Right hindlimb (tissue), 1 donor: Measurements from ENCODE around the gene RAB24.

Source experiments
- DNase-seq: peaks from one replicate; pipeline ENCODE4 v3.0.0-alpha.2; 2018

Gene RAB24

GRCh38 chr5:177332896-177333260, 29.4 kb upstream of the RAB24 start:
- no peak for DNase-seq

GRCh38 chr5:177332031-177332895, 28.7 kb upstream of the RAB24 start:
- no peak for DNase-seq

GRCh38 chr5:177330991-177331842, 27.7 kb upstream of the RAB24 start:
- no peak for DNase-seq

- no peak for DNase-seq
Measured at GRCh38 chr5:177329883-177330282, 26.4 kb upstream of the RAB24 start.

- no peak for DNase-seq
Measured at GRCh38 chr5:177328545-177329231, 25.2 kb upstream of the RAB24 start.

- DNase-seq = peak; percentile 66
Measured at GRCh38 chr5:177327539-177328522, 24.3 kb upstream of the RAB24 start.

- no peak for DNase-seq
Measured at GRCh38 chr5:177325868-177326381, 22.4 kb upstream of the RAB24 start.

GRCh38 chr5:177320879-177321278, 17.4 kb upstream of the RAB24 start:
- DNase-seq = no peak

- no peak for DNase-seq
Measured at GRCh38 chr5:177319913-177320588, 16.5 kb upstream of the RAB24 start.

- DNase-seq = peak; percentile 69
Measured at GRCh38 chr5:177317959-177318377, 14.4 kb upstream of the RAB24 start.

GRCh38 chr5:177316005-177316404, 12.5 kb upstream of the RAB24 start:
- DNase-seq = no peak

GRCh38 chr5:177315411-177315810, 11.9 kb upstream of the RAB24 start:
- DNase-seq = no peak

GRCh38 chr5:177314376-177315342, 11.1 kb upstream of the RAB24 start:
- no peak for DNase-seq

GRCh38 chr5:177313561-177314259, 10.2 kb upstream of the RAB24 start:
- no peak for DNase-seq

GRCh38 chr5:177312649-177313181, 9.2 kb upstream of the RAB24 start:
- DNase-seq = no peak

GRCh38 chr5:177311723-177312648, 8.5 kb upstream of the RAB24 start, which contains the start of gene MXD3:
TSS of gene MXD3 (minus strand) at chr5:177311898. CDS start at chr5:177311830, 68 bp downstream.
- DNase-seq = peak; percentile 97

GRCh38 chr5:177311392-177311722, 7.8 kb upstream of the RAB24 start:
- no peak for DNase-seq
